ENCODE results near the gene TREML2.
"Not testable (repeated sequence)": the region's sequence is repeated elsewhere in the genome, so short reads cannot be mapped to it uniquely, and the experiment has no call there.

The TREML2 gene

GRCh38 chr6:41200901-41201763, at the start of gene TREML2:
Gene TREML2 (minus strand): TSS chr6:41201149. CDS start chr6:41201008, 141 bp downstream.
- peak within 1 kb of the TSS; percentile 94 for H3K27ac Mint-ChIP-seq
- H3K27me3 Mint-ChIP-seq = no peaks in the 10 kb centered on the region
- peaks cover 33% of the 10 kb centered on the region for H3K36me3 Mint-ChIP-seq
- peaks cover 73% of the 10 kb centered on the region for H3K4me1 Mint-ChIP-seq
- CTCF ChIA-PET = interaction anchor here (1.0 to 1.4 kb wide), 3 partner anchors 10 to 78 kb away, joined by 3 to 4 read pairs (median 3); no protein-coding TSS in a partner anchor
- DNase-seq = peak; percentile 68
- peak within 1 kb of the TSS; percentile 71 for H3K4me3 Mint-ChIP-seq
- peaks cover 6% of the 10 kb centered on the region for H3K9me3 Mint-ChIP-seq

GRCh38 chr6:41247882-41248705, 47.1 kb upstream of the TREML2 start:
- Mint-ChIP-seq H3K4me1 (peaks cover 14% of the 10 kb centered on the region), H3K27ac (no peak overlapping the region), H3K4me3 (no peak overlapping the region), H3K27me3 (peaks cover 27% of the 10 kb centered on the region), H3K36me3 (no peaks in the 10 kb centered on the region), H3K9me3 (no peaks in the 10 kb centered on the region)
- CTCF ChIA-PET = interaction anchor here (0.8 kb wide), 1 partner anchor 71 kb away, joined by 3 read pairs; no protein-coding TSS in a partner anchor
- no peak for DNase-seq

- peaks cover 14% of the 10 kb centered on the region for H3K4me1 Mint-ChIP-seq
- CTCF ChIA-PET = no interaction called here
- H3K4me3 Mint-ChIP-seq = no peak overlapping the region
- no peaks in the 10 kb centered on the region for H3K9me3 Mint-ChIP-seq
- no peaks in the 10 kb centered on the region for H3K36me3 Mint-ChIP-seq
- peaks cover 26% of the 10 kb centered on the region for H3K27me3 Mint-ChIP-seq
- no peak overlapping the region for H3K27ac Mint-ChIP-seq
- no peak for DNase-seq
Observed at GRCh38 chr6:41247288-41247865, 46.4 kb upstream of the TREML2 start.

GRCh38 chr6:41246529-41246928, 45.6 kb upstream of the TREML2 start:
- DNase-seq, H3K36me3 Mint-ChIP-seq, CTCF ChIA-PET, H3K4me3 Mint-ChIP-seq, H3K9me3 Mint-ChIP-seq, H3K27ac Mint-ChIP-seq: not testable (repeated sequence)
- Mint-ChIP-seq H3K27me3 (peaks cover 26% of the 10 kb centered on the region), H3K4me1 (peaks cover 14% of the 10 kb centered on the region)

- H3K27ac Mint-ChIP-seq = no peak overlapping the region
- DNase-seq = no peak
- H3K27me3 Mint-ChIP-seq = peaks cover 52% of the 10 kb centered on the region
- H3K4me3 Mint-ChIP-seq = no peak overlapping the region
- H3K4me1 Mint-ChIP-seq = no peaks in the 10 kb centered on the region
- no peaks in the 10 kb centered on the region for H3K36me3 Mint-ChIP-seq
- H3K9me3 Mint-ChIP-seq = no peaks in the 10 kb centered on the region
- CTCF ChIA-PET = no interaction called here
Observed at GRCh38 chr6:41239467-41240159, 38.7 kb upstream of the TREML2 start.

- H3K4me1 Mint-ChIP-seq = no peaks in the 10 kb centered on the region
- no peaks in the 10 kb centered on the region for H3K9me3 Mint-ChIP-seq
- H3K36me3 Mint-ChIP-seq = no peaks in the 10 kb centered on the region
- CTCF ChIA-PET = no interaction called here
- no peak overlapping the region for H3K4me3 Mint-ChIP-seq
- DNase-seq = no peak
- no peak overlapping the region for H3K27ac Mint-ChIP-seq
- peaks cover 40% of the 10 kb centered on the region for H3K27me3 Mint-ChIP-seq
Observed at GRCh38 chr6:41237128-41237527, 36.2 kb upstream of the TREML2 start.

- no peak overlapping the region for H3K27ac Mint-ChIP-seq
- CTCF ChIA-PET = no interaction called here
- H3K9me3 Mint-ChIP-seq = no peaks in the 10 kb centered on the region
- no peaks in the 10 kb centered on the region for H3K4me1 Mint-ChIP-seq
- no peak for DNase-seq
- H3K36me3 Mint-ChIP-seq = no peaks in the 10 kb centered on the region
- H3K27me3 Mint-ChIP-seq = peaks cover 37% of the 10 kb centered on the region
- no peak overlapping the region for H3K4me3 Mint-ChIP-seq
Observed at GRCh38 chr6:41236276-41236675, 35.3 kb upstream of the TREML2 start.

- no peak overlapping the region for H3K4me3 Mint-ChIP-seq
- CTCF ChIA-PET = no interaction called here
- H3K4me1 Mint-ChIP-seq = no peaks in the 10 kb centered on the region
Observed at GRCh38 chr6:41232667-41233066, 31.7 kb upstream of the TREML2 start.

GRCh38 chr6:41231246-41231645, 30.3 kb upstream of the TREML2 start:
- Mint-ChIP-seq H3K27me3 (peaks cover 47% of the 10 kb centered on the region), H3K9me3 (no peaks in the 10 kb centered on the region), H3K36me3 (no peaks in the 10 kb centered on the region), H3K4me1 (no peaks in the 10 kb centered on the region), H3K4me3 (no peak overlapping the region), H3K27ac (no peak overlapping the region)
- no peak for DNase-seq
- CTCF ChIA-PET = no interaction called here

More at GRCh38 chr6:41232667-41233066, 31.7 kb upstream of the TREML2 start:
- H3K27ac Mint-ChIP-seq = no peak overlapping the region
- H3K36me3 Mint-ChIP-seq = no peaks in the 10 kb centered on the region
- H3K9me3 Mint-ChIP-seq = no peaks in the 10 kb centered on the region
- peaks cover 50% of the 10 kb centered on the region for H3K27me3 Mint-ChIP-seq
- no peak for DNase-seq

GRCh38 chr6:41229721-41230120, 28.8 kb upstream of the TREML2 start:
- H3K27ac Mint-ChIP-seq = no peak overlapping the region
- H3K36me3 Mint-ChIP-seq = no peaks in the 10 kb centered on the region
- CTCF ChIA-PET = no interaction called here
- no peak overlapping the region for H3K4me3 Mint-ChIP-seq
- no peaks in the 10 kb centered on the region for H3K9me3 Mint-ChIP-seq
- H3K27me3 Mint-ChIP-seq = peaks cover 50% of the 10 kb centered on the region
- DNase-seq = no peak
- no peaks in the 10 kb centered on the region for H3K4me1 Mint-ChIP-seq

GRCh38 chr6:41228616-41229015, 27.7 kb upstream of the TREML2 start:
- no peak overlapping the region for H3K4me3 Mint-ChIP-seq

GRCh38 chr6:41228096-41228495, 27.1 kb upstream of the TREML2 start, which contains the start of gene TREML4:
Gene TREML4 (plus strand): TSS chr6:41228349. CDS start chr6:41228428, 79 bp downstream.
- DNase-seq = no peak
- CTCF ChIA-PET = no interaction called here
- Mint-ChIP-seq H3K36me3 (no peaks in the 10 kb centered on the region), H3K27ac (no peak within 1 kb of the TSS), H3K4me1 (no peaks in the 10 kb centered on the region), H3K27me3 (peaks cover 61% of the 10 kb centered on the region), H3K9me3 (no peaks in the 10 kb centered on the region), H3K4me3 (no peak within 1 kb of the TSS)

More at GRCh38 chr6:41228616-41229015, 27.7 kb upstream of the TREML2 start:
- CTCF ChIA-PET = no interaction called here
- Mint-ChIP-seq H3K27ac (no peak overlapping the region), H3K27me3 (peaks cover 61% of the 10 kb centered on the region), H3K9me3 (no peaks in the 10 kb centered on the region), H3K36me3 (no peaks in the 10 kb centered on the region), H3K4me1 (no peaks in the 10 kb centered on the region)
- no peak for DNase-seq

- Mint-ChIP-seq H3K4me1 (no peaks in the 10 kb centered on the region), H3K4me3 (no peak overlapping the region), H3K9me3 (no peaks in the 10 kb centered on the region), H3K27ac (no peak overlapping the region), H3K36me3 (no peaks in the 10 kb centered on the region), H3K27me3 (peaks cover 67% of the 10 kb centered on the region)
- CTCF ChIA-PET = no interaction called here
- DNase-seq = no peak
Observed at GRCh38 chr6:41226752-41227151, 25.8 kb upstream of the TREML2 start.

GRCh38 chr6:41224800-41225199, 23.9 kb upstream of the TREML2 start:
- Mint-ChIP-seq H3K27ac (no peak overlapping the region), H3K4me1 (no peaks in the 10 kb centered on the region)
- CTCF ChIA-PET = no interaction called here

More at GRCh38 chr6:41224800-41225199, 23.9 kb upstream of the TREML2 start:
- Mint-ChIP-seq H3K36me3 (no peaks in the 10 kb centered on the region), H3K4me3 (no peak overlapping the region), H3K9me3 (peaks cover 10% of the 10 kb centered on the region), H3K27me3 (peaks cover 58% of the 10 kb centered on the region)
- no peak for DNase-seq
